Stimulated activated CD8-positive, alpha-beta memory T cell treated with anti-CD3 and anti-CD28 coated beads, Interleukin-15, amount 100 ng/mL, for 48 hours (primary cell): Measurements from ENCODE around the gene IL4.
"Not testable (repeated sequence)": the region's sequence is repeated elsewhere in the genome, so short reads cannot be mapped to it uniquely, and the experiment has no call there.

Experiments used
- DNase-seq, 2 donors: peaks; one replicate each; pipeline ENCODE4 v3.0.0-alpha.2; 2020; ENCODE audit warnings: low read depth in 2 of 2

Gene IL4

GRCh38 chr5:132674671-132675506, 1.1 kb downstream of the IL4 start:
- no peak for DNase-seq

GRCh38 chr5:132675936-132676689, 2.3 kb downstream of the IL4 start:
- DNase-seq: no peak

GRCh38 chr5:132677191-132677590, 3.4 kb downstream of the IL4 start:
- no peak for DNase-seq

GRCh38 chr5:132677682-132678400, 4.1 kb downstream of the IL4 start:
- DNase-seq: no peak

GRCh38 chr5:132678735-132679134, 4.9 kb downstream of the IL4 start:
- no peak for DNase-seq

GRCh38 chr5:132679166-132679565, 5.4 kb downstream of the IL4 start:
- no peak for DNase-seq

- DNase-seq: no peak
Observed at GRCh38 chr5:132679717-132680380, 6.1 kb downstream of the IL4 start.

GRCh38 chr5:132680780-132681475, 7.1 kb downstream of the IL4 start:
- DNase-seq: no peak

GRCh38 chr5:132681476-132681831, 7.7 kb downstream of the IL4 start:
- DNase-seq: no peak

GRCh38 chr5:132681983-132682382, 8.2 kb downstream of the IL4 start:
- DNase-seq: no peak

GRCh38 chr5:132684491-132684890, 10.7 kb downstream of the IL4 start:
- no peak for DNase-seq

- DNase-seq: no peak
Observed at GRCh38 chr5:132684922-132685720, 11.3 kb downstream of the IL4 start.

- no peak for DNase-seq
Observed at GRCh38 chr5:132686193-132686592, 12.4 kb downstream of the IL4 start.

- peak in 1 of 2 donors; percentile 29 for DNase-seq
Observed at GRCh38 chr5:132687995-132688394, 14.2 kb downstream of the IL4 start.

GRCh38 chr5:132688536-132689339, 14.9 kb downstream of the IL4 start:
- DNase-seq: no peak

GRCh38 chr5:132689513-132689912, 15.7 kb downstream of the IL4 start:
- no peak for DNase-seq

GRCh38 chr5:132690156-132690555, 16.4 kb downstream of the IL4 start:
- no peak for DNase-seq

- not testable (repeated sequence) for DNase-seq
Observed at GRCh38 chr5:132691755-132692631, 18.2 kb downstream of the IL4 start.

- no peak for DNase-seq
Observed at GRCh38 chr5:132692632-132692967, 18.8 kb downstream of the IL4 start.
